Testis (tissue), 3 donors: ENCODE measurements around the gene RPS14. TPM values are rescaled to one million over a fixed set of nuclear protein-coding genes. Genes with fewer than 3 reads are reported as not detected.

Experiments
- DNase-seq: peaks from one replicate; pipeline ENCODE4 v3.0.0-alpha.2; 2019
- H3K27ac ChIP-seq, 2 donors: fragments of 200-600 bp; sonication (generic); one replicate each; pipeline ENCODE4 v1.5.1; 2019
- H3K27me3 ChIP-seq: fragments of 200-600 bp; sonication (generic); one replicate; pipeline ENCODE4 v1.5.1; 2019
- H3K36me3 ChIP-seq: fragments of 200-600 bp; sonication (generic); one replicate; pipeline ENCODE4 v1.5.1; 2017; ENCODE audit warnings: low read depth; ENCODE audit errors: missing control alignments
- H3K4me1 ChIP-seq: fragments of 200-600 bp; sonication (generic); one replicate; pipeline ENCODE4 v1.5.1; 2019
- H3K4me3 ChIP-seq, 2 donors: fragments of 200-600 bp; sonication (generic); one replicate each; pipeline ENCODE4 v1.5.1; 2017 to 2019
- H3K9me3 ChIP-seq: fragments of 200-600 bp; sonication (generic); one replicate; pipeline ENCODE4 v1.5.1; 2017
- CTCF ChIP-seq, 3 experiments: fragments of 450-650 bp in 2 of 3; fragments of 200-600 bp in 1 of 3; sonication (generic) in 1 of 3; IDR thresholded peaks; one replicate each; pipeline ENCODE4 v1.5.1; 2016 to 2019; ENCODE audit warnings: antibody characterized with exemption in 3 of 3, mild to moderate bottlenecking in 2 of 3, moderate library complexity in 1 of 3
- POLR2A ChIP-seq: fragments of 450-650 bp; IDR thresholded peaks from one replicate; pipeline ENCODE4 v1.6.1; 2017; ENCODE audit warnings: antibody characterized with exemption, mild to moderate bottlenecking, moderate library complexity
- WGBS, 2 donors: methylation state at CpG; one replicate each; pipeline ENCODE4 v1.1.5; 2018; 5-methylcytosine and 5-hydroxymethylcytosine counted together
- intact Hi-C: fragments of 100-400 bp; cut with DNase I; formaldehyde crosslinking; loops from one replicate; pipeline ENCODE4 v1.15.1; 2023; ENCODE audit warnings: low total_unique reads
- polyA plus RNA-seq: library from polyadenylated mRNA; stranded (reverse); fragments of 350-450 nt; fragmentation: Illumina TruSeq; extraction: RNeasy Lipid Tissue Mini Kit (QIAGEN cat#74804); gene quantifications from one replicate; pipeline ENCODE4 v1.2.3, GENCODE V29; 2014; ENCODE audit warnings: low read depth, low replicate concordance; ENCODE audit not compliant: insufficient read depth
- total RNA-seq, 2 donors: library from RNA; depleted of rRNA; stranded (reverse); fragments of >200 nt; gene quantifications; one replicate each; pipeline ENCODE4 v1.2.3, GENCODE V29; 2016

RPS14 gene
- total and polyA plus RNA-seq, 3 donors from 2014 or later = 781 to 1,273 (median 1,234) TPM

GRCh38 chr5:150396267-150396666, 53.3 kb downstream of the RPS14 start:
- DNase-seq = no peak
- Histone ChIP-seq H3K27me3 (no peaks in the 10 kb centered on the region), H3K36me3 (no peaks in the 10 kb centered on the region), H3K27ac (no peak overlapping the region), H3K9me3 (no peaks in the 10 kb centered on the region), H3K4me3 (no peak overlapping the region), H3K4me1 (no peaks in the 10 kb centered on the region)
- TF ChIP-seq POLR2A (no peak), CTCF (IDR thresholded peaks at IDR 0.05) (no peak)
- 89 to 93% methylated on average over 7 of the region's 7 CpGs for WGBS, 2 donors
- intact Hi-C loops = no loop called here

GRCh38 chr5:150395688-150395975, 53.9 kb downstream of the RPS14 start:
- Histone ChIP-seq H3K27ac (no peak overlapping the region), H3K9me3 (no peaks in the 10 kb centered on the region), H3K4me3 (no peak overlapping the region), H3K4me1 (no peaks in the 10 kb centered on the region), H3K36me3 (no peaks in the 10 kb centered on the region), H3K27me3 (no peaks in the 10 kb centered on the region)
- 85 to 89% methylated on average over 2 of the region's 2 CpGs for WGBS, 2 donors
- TF ChIP-seq CTCF (IDR thresholded peaks at IDR 0.05) = no peak
- TF ChIP-seq POLR2A = no peak
- intact Hi-C loops = no loop called here
- DNase-seq = no peak

GRCh38 chr5:150394912-150395687, 54.4 kb downstream of the RPS14 start:
- H3K27ac ChIP-seq = no peak overlapping the region
- TF ChIP-seq POLR2A (no peak), CTCF (IDR thresholded peaks at IDR 0.05) (no peak)
- 77 to 84% methylated on average over 13 of the region's 13 CpGs for WGBS, 2 donors
- H3K4me1 ChIP-seq = no peaks in the 10 kb centered on the region
- no peaks in the 10 kb centered on the region for H3K9me3 ChIP-seq
- intact Hi-C loops = no loop called here
- H3K4me3 ChIP-seq = no peak overlapping the region
- no peaks in the 10 kb centered on the region for H3K36me3 ChIP-seq
- H3K27me3 ChIP-seq = no peaks in the 10 kb centered on the region
- DNase-seq = no peak

GRCh38 chr5:150394131-150394530, 55.4 kb downstream of the RPS14 start:
- TF ChIP-seq CTCF (IDR thresholded peaks at IDR 0.05) (no peak), POLR2A (no peak)
- Histone ChIP-seq H3K4me3 (no peak overlapping the region), H3K9me3 (no peaks in the 10 kb centered on the region), H3K4me1 (no peaks in the 10 kb centered on the region), H3K27ac (no peak overlapping the region), H3K36me3 (no peaks in the 10 kb centered on the region), H3K27me3 (no peaks in the 10 kb centered on the region)
- intact Hi-C loops = no loop called here
- no peak for DNase-seq
- WGBS, 2 donors = 72 to 74% methylated on average over 3 of the region's 3 CpGs

GRCh38 chr5:150393096-150393645, 56.4 kb downstream of the RPS14 start:
- H3K36me3 ChIP-seq = no peaks in the 10 kb centered on the region
- DNase-seq = no peak
- H3K27me3 ChIP-seq = no peaks in the 10 kb centered on the region
- no peaks in the 10 kb centered on the region for H3K9me3 ChIP-seq
- H3K27ac ChIP-seq = no peak overlapping the region
- 85 to 95% methylated on average over 2 to 3 of the region's 3 CpGs for WGBS, 2 donors
- intact Hi-C loops = no loop called here
- H3K4me1 ChIP-seq = no peaks in the 10 kb centered on the region
- no peak for TF ChIP-seq POLR2A
- no peak for TF ChIP-seq CTCF (IDR thresholded peaks at IDR 0.05)
- no peak overlapping the region for H3K4me3 ChIP-seq
